IPS-18a (cell line): ENCODE results near the gene PGAM2.

Source experiments
- H3K27ac ChIP-seq: one replicate; pipeline ENCODE4 v1.5.1; 2013; ENCODE audit warnings: low read length
- H3K27me3 ChIP-seq: one replicate; pipeline ENCODE4 v1.6.1; 2013; ENCODE audit warnings: mild to moderate bottlenecking, low read length; ENCODE audit not compliant: control insufficient read depth, insufficient read depth
- H3K36me3 ChIP-seq: one replicate; pipeline ENCODE4 v1.6.1; 2013; ENCODE audit warnings: low read depth, low read length; ENCODE audit not compliant: control insufficient read depth
- H3K4me1 ChIP-seq: one replicate; pipeline ENCODE4 v1.6.1; 2013; ENCODE audit warnings: low read depth, low read length; ENCODE audit not compliant: control insufficient read depth
- H3K4me3 ChIP-seq: one replicate; pipeline ENCODE4 v1.5.1; 2013; ENCODE audit warnings: low read length
- H3K9ac ChIP-seq: one replicate; pipeline ENCODE4 v1.6.1; 2013; ENCODE audit warnings: mild to moderate bottlenecking, low read length, moderate library complexity
- H3K9me3 ChIP-seq: one replicate; pipeline ENCODE4 v1.6.1; 2013; ENCODE audit warnings: low read depth, low read length; ENCODE audit not compliant: control insufficient read depth

Gene PGAM2

DNA sequence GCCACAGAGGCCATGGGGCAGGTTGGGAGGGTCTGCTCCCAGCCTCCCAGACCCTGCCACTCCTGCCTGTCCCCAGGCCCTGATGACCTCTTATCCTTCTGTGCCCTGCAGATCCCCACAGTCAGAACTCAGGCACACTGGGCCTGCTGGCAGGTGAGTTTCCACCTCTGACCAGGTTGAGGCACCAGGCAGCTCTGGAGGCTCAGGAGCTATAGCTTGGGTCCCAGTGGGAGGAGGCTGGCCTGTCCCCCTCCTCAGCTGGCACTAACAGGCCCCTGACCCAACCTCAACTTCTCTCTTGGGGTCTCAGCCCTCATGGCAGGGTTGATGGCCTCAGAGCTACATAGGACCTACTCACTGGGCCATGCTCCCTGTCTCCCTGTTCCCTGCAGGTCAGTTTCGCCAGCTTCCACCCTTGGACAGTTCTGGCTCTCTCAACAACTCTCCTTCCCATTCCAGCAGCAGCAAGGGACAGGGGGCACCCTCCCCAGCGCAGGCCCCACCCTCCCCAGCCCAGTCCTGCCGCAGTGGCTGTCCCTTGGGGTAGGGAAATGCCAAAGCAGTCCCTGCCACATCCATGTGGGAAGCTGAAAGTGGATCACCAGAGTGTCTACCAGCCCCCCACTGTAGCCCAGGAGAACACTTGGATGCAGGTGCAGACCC lies 36.1 kb upstream of the PGAM2 start:
- peaks cover 24% of the 10 kb centered on the region for H3K27me3 ChIP-seq
- H3K36me3 ChIP-seq: no peaks in the 10 kb centered on the region
- peaks cover 4% of the 10 kb centered on the region for H3K4me1 ChIP-seq
- H3K9me3 ChIP-seq: no peaks in the 10 kb centered on the region
- H3K27ac ChIP-seq: no peak overlapping the region
- no peak overlapping the region for H3K9ac ChIP-seq
- H3K4me3 ChIP-seq: no peak overlapping the region

DNA sequence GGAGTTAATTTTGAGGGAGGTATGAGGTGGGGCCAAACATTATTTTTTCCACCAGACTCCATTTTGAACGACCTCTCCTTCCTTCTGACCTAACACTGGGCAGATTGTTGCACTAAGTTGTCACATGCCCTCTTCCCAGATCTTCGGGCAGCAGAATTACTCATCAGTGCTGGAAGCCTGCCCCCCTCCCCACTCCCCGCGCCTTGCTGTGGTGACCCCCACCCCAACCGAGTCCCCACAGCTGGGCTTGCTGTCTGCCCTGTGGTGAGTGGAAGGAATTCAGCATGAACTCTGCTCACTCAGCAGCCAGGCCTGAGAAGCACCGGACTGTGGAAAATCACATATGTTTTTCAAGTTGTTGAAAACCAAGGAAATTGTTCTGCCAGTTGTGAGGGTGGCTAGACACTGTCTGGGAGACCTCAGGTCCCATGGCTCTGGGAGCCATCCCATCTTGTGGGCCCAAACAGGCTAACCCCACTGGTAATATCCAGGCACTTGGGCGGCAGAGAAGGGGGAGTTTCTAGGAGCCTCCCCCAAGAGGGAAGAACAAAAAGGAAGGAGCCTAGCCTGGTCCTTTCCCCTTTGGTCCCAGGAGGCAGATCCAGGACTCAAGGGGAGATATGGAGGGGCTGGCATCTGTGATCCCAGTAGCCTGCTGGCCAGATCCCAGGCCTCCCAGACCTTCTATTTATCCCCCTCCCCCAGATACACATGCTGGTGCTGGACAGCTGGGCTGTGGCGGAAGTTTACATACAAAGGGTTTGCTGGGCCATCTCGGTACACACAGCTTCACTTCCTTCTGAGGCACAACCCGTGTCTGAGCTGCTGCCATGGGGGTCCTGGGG lies 35.3 kb upstream of the PGAM2 start:
- H3K27me3 ChIP-seq: peaks cover 20% of the 10 kb centered on the region
- H3K9me3 ChIP-seq: no peaks in the 10 kb centered on the region
- no peak overlapping the region for H3K27ac ChIP-seq
- no peaks in the 10 kb centered on the region for H3K36me3 ChIP-seq
- H3K4me1 ChIP-seq: peaks cover 4% of the 10 kb centered on the region
- no peak overlapping the region for H3K4me3 ChIP-seq
- no peak overlapping the region for H3K9ac ChIP-seq

DNA sequence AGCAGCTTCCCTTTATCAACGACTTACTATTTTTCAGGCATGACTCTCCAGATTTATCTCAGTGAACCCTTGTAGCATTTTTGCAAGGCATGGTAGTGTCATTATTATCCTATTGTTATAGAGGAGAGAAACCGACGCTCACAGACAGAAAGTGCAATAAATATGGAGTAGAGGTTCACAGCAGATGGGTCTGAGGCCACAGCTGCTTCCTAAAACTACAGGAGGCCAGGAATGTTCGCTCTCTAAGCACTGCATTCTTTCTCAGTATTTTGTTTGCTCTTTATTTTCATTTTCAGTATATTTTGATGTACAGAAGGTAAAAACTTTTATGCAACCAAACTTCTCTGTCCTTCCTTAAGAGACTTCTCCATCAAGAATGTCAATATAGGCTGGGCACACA lies 34.3 kb upstream of the PGAM2 start:
- Histone ChIP-seq H3K9me3 (no peaks in the 10 kb centered on the region), H3K9ac (no peak overlapping the region)

DNA sequence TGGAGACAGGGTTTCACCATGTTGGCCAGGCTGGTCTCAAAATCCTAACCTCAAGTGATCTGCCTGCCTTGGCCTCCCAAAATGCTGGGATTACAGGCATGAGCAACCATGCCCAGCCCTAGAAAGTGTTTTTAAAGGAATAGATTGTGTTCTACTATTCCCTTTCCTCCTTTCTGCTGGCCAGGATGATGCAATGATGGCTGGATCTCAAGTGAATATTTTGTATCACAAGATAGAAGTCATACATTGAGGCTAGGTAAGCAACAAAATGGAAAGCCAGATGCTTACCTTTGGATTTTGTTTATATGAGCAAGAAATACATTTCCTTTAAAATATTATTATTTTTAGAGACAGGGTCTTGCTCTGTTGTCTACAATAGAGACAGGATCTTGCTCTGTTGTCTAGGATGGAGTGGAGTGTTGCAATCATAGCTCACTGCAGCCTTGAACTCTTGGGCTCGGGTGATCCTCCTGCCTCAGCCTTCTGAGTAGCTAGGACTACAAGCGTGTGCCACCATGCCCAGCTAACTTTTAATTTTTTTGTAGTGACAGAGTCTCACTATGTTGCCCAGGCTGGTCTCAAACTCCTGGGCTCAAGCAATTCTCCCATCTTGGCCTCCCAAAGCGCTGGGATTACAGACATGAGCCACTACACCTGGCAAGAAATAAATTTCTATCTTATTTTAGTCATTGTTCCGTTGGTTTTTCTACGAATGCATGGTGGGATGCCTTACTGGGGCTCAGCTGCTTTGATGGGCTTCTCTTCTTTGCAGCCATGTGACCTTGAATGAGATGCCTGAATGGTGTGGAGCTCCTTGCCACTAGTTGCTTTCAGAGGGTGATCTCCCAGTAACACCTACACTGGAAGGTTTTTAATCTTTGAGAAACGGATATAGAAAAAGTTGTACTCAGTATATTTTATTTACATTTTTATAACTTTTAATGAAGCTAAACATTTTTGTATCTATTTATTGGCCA lies 33.0 kb upstream of the PGAM2 start:
- Histone ChIP-seq H3K27ac (no peak overlapping the region), H3K9ac (no peak overlapping the region), H3K4me3 (no peak overlapping the region), H3K36me3 (no peaks in the 10 kb centered on the region), H3K9me3 (no peaks in the 10 kb centered on the region), H3K4me1 (peaks cover under 1% of the 10 kb centered on the region), H3K27me3 (peaks cover 5% of the 10 kb centered on the region)

More for the DNA sequence above, 34.3 kb upstream of the PGAM2 start:
- Histone ChIP-seq H3K27ac (no peak overlapping the region), H3K4me1 (peaks cover 4% of the 10 kb centered on the region), H3K27me3 (peaks cover 10% of the 10 kb centered on the region), H3K4me3 (no peak overlapping the region), H3K36me3 (no peaks in the 10 kb centered on the region)

DNA sequence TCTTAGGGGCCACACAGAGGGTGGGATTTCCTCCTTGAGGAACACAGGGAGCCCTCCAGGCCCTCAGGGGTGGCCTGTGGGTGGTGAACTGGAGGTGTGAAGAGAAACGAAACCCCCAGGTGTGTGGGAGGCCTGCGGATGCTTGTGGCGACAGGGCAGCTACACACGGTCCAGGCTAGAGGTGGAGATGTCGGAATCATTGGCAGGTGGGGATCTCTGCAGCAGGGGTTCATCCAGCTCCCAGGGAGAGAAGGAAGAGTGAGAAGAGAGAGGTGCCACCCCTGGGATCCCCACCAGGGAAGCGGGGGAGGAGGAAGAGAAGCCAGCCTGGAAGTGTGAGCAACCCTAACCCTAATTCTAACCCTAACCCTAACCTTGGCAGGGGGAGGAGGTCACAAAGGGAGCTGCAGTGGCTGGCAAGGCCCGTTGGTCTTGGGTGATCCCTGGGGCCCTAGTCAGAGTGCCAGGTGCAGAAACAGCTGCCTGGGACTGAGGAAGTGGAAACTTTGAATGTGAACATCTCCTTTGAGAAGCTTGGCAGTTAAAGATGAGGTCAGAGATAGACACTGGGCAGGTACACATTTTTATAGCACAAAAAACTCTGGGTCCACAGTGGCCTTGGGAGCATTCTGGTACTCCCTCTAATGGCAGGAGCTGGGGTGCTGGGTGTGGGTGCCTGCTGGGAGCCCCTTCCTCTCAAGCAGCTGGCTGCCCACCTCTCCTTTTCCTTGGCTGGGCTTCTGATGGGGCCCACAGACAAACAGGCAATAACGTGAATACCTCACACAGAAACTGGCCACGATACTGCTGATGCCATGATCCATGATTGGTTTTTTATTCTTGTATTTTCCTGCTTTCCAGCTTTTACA lies 31.9 kb upstream of the PGAM2 start:
- H3K36me3 ChIP-seq: no peaks in the 10 kb centered on the region
- H3K9ac ChIP-seq: no peak overlapping the region
- peaks cover 3% of the 10 kb centered on the region for H3K4me1 ChIP-seq
- no peak overlapping the region for H3K4me3 ChIP-seq
- no peak overlapping the region for H3K27ac ChIP-seq
- H3K27me3 ChIP-seq: no peaks in the 10 kb centered on the region
- H3K9me3 ChIP-seq: no peaks in the 10 kb centered on the region

DNA sequence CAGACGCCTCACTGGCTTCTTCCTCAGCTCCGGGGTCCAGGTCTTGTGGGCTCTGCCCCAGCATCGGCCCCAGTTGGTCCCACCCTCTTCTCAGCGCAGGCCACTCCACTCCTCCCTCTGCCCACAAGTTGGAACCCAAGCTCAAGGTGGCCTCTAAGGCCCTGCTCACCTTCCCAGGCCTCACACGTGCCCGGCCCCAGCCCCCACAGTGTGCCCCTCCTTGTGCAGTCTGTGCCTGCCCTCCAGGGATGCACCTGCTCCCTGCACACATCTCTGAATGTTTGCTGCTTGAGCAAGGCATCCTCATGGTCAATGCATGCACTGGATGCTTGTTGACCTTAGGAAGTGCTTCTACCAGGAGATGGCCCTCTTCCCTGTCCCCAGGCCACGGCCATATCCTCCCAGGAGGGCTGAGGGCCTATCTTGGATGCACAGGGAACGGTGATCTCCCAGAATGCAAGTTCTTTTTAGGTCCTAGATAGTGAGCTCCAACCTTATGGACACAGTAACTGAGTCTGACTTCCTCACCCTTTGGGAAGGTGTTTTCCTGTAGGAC lies 31.0 kb upstream of the PGAM2 start:
- Histone ChIP-seq H3K9me3 (no peaks in the 10 kb centered on the region), H3K4me3 (no peak overlapping the region), H3K4me1 (peaks cover 3% of the 10 kb centered on the region), H3K27me3 (no peaks in the 10 kb centered on the region), H3K27ac (no peak overlapping the region), H3K9ac (no peak overlapping the region), H3K36me3 (no peaks in the 10 kb centered on the region)

DNA sequence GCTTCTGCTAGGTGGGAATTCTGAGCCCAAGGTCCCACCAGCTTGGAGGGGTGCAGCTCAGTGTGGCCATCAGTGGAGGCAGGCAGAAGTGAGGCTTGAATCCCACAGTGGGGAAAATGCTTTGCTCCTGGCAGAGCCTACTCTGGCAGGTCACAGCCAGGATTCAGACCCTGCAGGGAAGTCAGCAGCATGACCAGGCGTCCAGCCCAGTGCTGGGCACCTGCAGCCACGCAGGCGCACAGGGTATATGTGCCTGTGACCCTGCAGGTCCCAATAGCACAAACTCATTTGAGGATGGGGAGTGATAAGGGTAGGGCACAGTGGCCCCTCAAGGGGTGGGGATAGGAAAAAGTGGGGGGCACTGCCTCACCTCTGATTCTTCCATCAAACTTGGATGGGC lies 30.4 kb upstream of the PGAM2 start:
- Histone ChIP-seq H3K9ac (no peak overlapping the region), H3K4me1 (peaks cover 3% of the 10 kb centered on the region), H3K27ac (no peak overlapping the region)

DNA sequence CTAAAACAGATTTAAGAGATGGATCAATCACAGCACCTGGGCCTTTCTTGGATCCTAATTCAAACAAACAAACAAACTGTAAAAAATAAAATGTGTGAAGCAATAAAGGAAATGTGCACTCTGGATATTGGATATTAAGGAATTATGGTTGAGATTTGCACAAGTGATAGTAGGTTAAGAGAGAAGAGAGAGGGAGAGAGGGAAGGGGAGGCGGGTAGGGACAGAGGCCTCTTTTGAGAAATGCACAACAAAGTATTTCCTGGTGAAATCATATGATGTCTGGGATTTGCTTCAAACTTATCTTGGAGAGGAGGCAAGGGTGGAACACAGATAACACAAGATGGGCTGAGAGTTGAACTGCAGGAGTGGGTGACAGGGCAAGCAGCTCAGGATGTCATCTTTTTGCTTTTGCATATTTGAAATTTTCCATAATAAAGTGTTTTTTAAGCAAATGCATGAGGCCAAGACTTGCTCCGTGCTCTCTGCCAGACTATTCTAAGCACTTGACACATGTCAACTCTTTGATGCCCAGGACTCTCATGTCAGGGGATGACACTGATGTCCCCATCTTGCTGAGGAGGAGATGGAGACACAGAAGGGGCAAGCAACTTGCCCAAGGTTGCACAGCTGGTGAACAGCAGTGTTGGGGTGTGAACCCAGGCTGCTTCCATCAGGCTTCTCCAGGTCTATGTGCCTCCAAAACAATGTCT lies 29.7 kb upstream of the PGAM2 start:
- Histone ChIP-seq H3K9ac (no peak overlapping the region), H3K27me3 (no peaks in the 10 kb centered on the region), H3K9me3 (no peaks in the 10 kb centered on the region), H3K27ac (no peak overlapping the region), H3K36me3 (no peaks in the 10 kb centered on the region), H3K4me1 (peaks cover 3% of the 10 kb centered on the region), H3K4me3 (no peak overlapping the region)

More for the DNA sequence above, 30.4 kb upstream of the PGAM2 start:
- Histone ChIP-seq H3K27me3 (no peaks in the 10 kb centered on the region), H3K36me3 (no peaks in the 10 kb centered on the region), H3K9me3 (no peaks in the 10 kb centered on the region), H3K4me3 (no peak overlapping the region)

DNA sequence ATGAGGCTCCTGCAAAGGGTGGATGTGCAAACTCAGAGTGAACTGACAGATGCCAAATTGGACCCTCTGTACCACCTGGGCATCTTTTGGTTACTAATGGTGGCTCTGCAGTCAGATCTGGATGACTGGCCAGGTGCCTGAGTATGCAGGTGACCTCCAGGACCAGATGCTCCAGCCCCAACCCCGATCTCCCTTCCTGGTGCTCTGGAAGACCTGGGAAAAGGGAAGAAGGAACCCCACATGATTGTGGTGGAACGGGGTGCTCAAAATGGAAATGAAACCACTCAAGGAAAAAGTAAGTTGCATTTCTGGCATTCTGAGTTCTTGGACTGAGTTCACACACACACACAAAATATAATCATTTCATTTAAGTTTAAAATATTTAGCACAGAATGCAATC lies 29.0 kb upstream of the PGAM2 start:
- Histone ChIP-seq H3K27ac (no peak overlapping the region), H3K4me3 (no peak overlapping the region), H3K9ac (no peak overlapping the region), H3K4me1 (peaks cover 3% of the 10 kb centered on the region), H3K36me3 (no peaks in the 10 kb centered on the region), H3K27me3 (no peaks in the 10 kb centered on the region), H3K9me3 (no peaks in the 10 kb centered on the region)

DNA sequence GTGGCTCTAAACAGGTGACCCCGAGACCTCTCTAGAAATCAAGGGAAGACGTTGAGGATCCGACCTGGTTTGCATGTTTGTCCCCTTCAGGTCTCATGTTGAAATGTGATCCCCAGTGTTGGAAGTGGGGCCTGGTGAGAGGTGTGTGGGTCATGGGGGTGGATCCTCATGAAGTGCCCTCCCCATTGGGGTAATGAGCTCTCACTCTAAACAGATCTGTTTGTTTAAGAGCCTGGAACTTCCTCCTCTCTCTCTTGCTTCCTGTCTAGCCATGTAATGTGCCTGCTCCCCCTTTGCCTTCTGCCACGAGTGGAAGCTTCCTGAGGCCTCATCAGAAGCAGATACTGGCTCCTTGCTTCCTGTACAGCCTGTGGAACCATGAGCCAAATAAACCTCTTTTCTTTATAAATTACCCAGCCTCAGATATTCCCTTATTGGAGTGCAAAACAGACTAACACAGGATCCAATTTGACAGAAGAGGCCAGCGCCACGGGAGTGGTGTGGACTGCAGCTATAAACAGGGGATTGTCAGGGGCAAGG lies 27.8 kb upstream of the PGAM2 start:
- Histone ChIP-seq H3K4me3 (no peak overlapping the region), H3K27me3 (no peaks in the 10 kb centered on the region), H3K9ac (no peak overlapping the region), H3K36me3 (no peaks in the 10 kb centered on the region), H3K9me3 (no peaks in the 10 kb centered on the region), H3K4me1 (peaks cover 3% of the 10 kb centered on the region), H3K27ac (no peak overlapping the region)
